ENCODE results near the gene ATG4D.
"Not testable (repeated sequence)": the region's sequence is repeated elsewhere in the genome, so short reads cannot be mapped to it uniquely, and the experiment has no call there.

The ATG4D gene

DNA sequence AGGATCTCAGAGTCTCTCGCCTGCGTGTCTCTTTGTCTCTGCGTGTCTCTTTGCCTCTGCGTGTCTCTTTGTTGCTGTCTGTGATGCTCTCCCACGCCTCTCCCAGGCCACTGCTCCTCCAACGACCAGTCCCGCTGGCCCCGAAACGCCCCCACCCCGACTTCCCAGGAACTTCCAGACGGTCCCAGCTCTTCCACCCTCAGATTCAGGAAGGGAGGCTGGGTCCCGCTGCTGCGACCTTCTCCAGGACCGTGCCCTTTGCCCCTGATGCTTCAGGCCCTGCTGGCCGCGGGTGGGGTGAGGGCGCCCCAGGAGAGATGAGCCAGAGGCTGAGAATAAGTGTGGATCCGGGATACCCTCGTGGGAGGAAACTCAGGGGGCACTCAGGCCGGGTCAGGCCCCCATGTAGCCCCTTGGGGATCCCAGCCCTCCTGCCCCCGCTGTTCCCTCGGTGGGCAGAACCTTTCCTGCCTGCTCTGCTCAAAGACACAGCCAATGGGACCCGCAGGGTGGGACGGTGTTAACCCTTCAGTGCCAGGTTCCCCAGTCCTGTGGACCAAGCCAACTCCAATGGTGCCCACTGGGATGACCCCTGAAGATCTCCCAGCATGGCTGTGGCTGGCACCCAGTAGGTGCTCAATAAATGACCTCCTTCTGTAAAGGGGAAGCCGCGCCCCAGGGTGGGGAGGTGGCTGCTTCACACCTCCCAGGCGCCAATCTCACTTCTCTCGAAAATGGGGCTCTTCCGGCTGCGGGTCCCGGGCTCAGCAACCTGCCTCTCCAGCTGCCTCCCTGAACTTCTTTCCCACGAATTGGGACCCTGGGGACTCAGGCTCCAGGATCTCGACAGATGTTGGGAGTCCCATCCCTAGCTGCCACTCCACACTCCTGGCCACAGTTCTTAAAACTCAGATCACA, 25.0 kb upstream of the ATG4D start:
- DNase-seq (ENCODE audit: low read depth in 4 of 4, low spot score in 1 of 4) = no peak

DNA sequence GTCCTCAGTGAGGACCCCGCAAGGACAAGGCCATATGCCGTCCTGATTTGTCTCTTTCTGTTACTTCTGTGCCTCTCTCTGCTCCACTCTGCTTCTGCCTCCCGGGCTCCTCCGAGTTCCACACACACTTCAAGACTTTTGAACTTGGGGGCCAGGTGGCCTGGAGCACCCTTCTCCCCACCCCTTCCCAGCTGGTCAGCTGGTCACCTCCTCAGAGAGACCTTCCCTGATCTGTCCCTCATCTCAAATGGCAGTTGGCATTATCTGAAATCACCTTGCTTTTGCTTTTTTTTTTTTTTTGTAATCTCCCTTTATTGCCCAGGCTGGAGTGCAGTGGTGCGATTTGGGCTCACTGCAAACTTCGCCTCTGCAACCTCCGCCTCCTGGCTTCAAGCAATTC, 24.3 kb upstream of the ATG4D start:
- no peak for DNase-seq (ENCODE audit: low read depth in 4 of 4, low spot score in 1 of 4)

DNA sequence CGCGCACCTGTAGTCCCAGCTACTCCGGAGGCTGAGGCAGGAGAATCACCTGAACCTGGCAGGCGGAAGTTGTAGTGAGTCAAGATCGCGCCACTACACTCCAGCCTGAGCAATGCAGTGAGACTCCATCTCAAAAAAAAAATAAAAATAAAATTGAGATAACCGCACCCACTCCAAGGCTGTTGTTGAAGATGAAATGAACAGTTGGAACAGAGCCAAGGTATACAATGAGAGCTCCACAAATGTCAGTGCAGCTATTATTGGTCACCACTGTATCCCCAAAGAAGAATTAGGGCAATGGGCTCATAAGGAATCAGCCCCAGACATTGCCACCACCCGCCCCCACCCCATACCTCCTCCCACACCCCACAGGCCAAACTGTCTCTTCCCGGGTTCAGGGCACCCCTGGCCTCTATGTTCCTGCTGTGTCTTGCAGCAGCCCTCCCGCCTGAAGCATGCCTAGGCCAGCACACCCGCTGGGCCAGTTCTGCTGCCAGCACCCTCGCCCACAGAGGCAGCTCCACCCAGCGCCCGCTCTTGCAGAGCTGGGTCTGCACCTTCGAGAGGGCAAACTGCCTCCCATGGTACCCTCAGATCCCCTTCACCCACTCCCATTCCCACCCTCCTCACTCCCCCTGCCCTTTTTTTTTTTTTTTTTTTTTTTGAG, 22.9 kb upstream of the ATG4D start:
- DNase-seq (ENCODE audit: low read depth in 4 of 4, low spot score in 1 of 4) = no peak

DNA sequence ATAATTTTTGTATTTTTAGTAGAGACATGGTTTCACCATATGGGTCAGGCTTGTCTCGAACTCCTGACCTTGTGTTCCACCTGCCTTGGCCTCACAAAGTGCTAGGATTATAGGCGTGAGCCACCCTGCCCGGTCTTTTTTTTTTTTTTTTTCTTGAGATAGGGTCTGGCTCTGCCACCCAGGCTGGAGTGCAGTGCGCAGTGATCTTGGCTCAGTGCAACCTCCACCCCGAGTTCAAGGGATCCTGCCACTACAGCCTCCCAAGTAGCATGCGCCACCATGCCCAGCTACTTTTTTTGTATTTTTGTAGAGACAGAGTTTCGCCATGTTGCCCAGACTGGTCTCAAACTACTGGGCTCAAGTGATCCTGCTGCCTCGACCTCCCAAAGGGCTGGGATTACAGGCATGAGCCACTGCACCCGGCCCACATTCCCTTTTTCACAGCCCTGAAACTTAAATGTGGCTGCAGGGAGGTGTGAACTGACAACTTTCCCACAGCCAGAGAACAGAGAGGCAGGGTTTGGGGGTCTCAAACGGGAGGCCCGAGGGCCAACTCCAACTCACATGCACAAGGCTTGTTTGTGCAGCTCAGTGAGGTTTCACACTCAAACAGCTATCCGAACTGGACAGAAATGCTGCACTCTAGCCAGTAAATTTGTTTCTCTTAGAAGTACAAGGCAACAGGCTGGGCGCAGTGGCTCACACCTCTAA, 22.1 kb upstream of the ATG4D start:
- no peak for DNase-seq (ENCODE audit: low read depth in 4 of 4, low spot score in 1 of 4)

DNA sequence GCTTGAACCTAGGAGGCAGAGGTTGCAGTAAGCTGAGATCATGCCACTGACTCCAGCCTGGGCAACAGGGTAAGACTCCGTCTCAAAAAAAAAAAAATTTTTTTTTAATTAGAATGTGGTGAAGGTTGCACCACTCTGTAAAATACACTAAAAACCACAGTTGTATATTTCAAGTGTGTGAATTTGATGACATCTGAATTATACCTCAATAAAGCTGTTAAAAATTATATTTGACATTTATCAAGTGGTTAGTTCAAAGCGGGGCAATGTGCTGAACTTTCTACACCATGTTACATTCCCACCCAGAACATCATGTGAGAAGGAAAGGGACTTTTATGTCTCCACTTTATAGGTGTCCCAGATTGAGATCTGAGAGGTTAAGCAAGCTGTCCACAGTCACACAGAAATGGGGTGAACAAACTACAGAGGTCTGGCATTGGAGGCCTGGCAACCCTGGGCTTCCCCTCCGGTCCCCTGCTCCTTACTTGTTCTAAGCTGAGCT, 20.5 kb upstream of the ATG4D start:
- DNase-seq (ENCODE audit: low read depth in 4 of 4, low spot score in 1 of 4) = no peak

DNA sequence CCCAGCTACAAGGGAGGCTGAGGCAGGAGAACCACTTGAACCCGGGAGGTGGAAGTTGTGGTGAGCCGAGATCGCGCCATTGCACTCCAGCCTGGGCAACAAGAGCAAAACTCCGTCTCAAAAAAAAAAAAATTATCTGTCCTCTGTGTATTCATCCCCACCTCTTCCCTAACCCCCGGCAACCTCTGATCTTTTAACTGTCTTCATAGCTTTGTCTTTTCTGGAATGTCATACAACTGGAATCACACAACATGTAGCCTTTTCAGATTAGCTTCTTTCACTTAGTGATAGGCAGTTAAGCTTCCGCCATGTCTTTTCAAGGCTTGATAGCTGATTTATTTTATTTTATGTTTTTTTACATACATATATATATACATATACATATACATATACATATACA, 18.1 kb upstream of the ATG4D start:
- DNase-seq (ENCODE audit: low read depth in 4 of 4, low spot score in 1 of 4) = no peak

DNA sequence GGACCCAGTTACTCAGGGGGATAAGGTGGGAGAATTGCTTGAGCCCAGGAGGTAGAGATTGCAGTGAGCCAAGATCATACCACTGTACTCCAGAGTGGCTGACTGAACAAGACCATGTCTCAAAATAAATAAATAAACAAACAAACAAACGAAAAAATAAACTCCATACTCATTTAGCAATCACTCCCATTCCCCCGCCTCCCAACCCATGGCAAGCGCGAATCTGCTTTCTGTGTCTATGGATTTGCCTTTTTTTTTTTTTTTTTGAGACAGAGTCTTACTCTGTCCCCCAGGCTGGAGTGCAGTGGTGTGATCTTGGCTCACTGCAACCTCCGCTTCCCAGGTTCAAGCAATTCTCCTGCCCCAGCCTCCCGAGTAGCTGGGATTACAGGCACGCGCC, 16.8 kb upstream of the ATG4D start:
- DNase-seq (ENCODE audit: low read depth in 4 of 4, low spot score in 1 of 4) = not testable (repeated sequence)

DNA sequence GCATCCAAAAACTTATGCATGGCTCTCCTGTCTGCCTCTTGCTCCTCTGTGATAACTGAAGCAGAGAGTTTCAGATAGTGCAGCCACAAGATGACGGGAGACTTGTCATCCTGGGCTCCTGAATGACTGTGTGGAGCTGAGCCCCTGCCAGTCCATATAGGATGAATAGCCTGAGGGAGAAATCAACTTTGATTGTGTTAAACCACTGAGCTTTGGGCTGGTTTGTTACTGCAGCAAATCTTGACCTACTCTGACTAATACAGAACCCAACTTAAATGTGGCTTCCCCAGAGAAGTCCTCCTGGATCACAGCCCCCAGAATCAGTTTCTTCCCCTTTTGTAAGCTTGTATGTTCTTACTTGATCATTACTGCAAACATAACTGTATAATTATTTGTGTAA, 11.2 kb upstream of the ATG4D start:
- DNase-seq (ENCODE audit: low read depth in 4 of 4, low spot score in 1 of 4) = no peak

DNA sequence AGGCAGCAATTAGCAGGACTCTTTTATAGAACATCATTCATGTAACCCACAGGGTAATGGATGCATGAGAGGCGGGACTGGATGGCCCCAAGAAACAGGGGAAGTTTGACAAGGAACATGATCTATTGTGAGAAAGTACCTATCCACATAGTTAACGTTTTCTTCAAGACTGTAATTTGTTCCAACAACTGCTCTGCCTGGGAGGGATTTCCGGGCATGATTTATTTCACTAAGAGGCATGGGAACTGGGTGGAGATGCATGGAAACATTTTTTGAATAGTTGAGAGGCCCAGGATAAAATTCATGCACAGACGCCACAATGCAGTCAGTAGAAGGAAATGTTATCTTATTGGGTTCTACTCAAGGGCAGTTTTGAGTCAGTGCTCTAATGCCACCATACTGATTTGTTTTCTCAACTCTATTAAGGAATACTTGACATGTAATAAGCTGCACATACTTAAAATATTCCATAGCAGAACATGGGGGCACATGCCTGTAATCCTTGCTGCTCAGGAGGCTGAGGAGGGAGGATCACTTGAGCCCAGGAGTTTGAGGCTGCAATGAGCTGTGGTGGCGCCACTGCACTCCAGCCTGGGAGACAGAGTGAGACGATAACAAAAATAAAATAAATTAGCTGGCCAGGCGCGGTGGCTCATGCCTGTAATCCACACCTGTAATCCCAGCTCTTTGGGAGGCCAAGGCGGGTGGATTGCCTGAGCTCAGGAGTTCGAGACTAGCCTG, 9.9 kb upstream of the ATG4D start:
- DNase-seq (ENCODE audit: low read depth in 4 of 4, low spot score in 1 of 4) = no peak

DNA sequence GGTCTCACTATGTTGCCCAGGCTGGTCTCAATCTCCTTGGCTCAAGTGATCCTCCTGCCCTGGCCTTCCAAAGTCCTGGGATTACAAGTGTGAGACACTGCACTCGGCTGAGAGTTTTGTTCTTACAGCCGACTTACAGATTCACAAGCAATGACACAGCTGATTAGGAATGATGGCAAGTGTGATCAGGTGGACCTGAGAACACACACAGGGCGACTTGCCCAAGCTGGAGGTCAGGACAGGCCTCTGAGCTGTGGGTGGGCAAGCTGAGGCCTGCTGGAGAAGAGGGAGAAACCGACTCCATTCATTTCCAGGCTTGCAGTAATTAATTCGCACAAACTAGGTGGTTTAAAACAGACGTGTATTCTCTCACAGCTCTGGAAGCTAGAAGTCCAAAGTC, 8.1 kb upstream of the ATG4D start:
- no peak for DNase-seq (ENCODE audit: low read depth in 4 of 4, low spot score in 1 of 4)

DNA sequence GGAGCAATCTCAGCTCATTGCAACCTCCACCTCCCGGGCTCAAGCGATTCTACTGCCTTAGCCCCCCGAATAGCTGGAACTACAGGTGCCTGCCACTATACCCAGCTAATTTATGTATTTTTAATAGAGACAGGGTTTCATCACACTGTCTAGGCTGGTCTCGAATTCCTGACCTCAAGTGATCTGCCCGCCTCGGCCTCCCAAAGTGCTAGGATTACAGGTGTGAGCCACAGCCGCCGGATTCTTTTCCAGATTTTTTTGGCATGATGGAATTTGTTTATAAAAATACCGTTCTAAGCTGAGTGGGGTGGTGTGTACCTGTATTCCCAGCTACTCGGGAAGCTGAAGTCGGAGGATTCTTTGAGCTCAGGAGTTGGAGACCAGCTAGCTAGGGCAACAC, 6.0 kb upstream of the ATG4D start:
- DNase-seq (ENCODE audit: low read depth in 4 of 4, low spot score in 1 of 4) = no peak

DNA sequence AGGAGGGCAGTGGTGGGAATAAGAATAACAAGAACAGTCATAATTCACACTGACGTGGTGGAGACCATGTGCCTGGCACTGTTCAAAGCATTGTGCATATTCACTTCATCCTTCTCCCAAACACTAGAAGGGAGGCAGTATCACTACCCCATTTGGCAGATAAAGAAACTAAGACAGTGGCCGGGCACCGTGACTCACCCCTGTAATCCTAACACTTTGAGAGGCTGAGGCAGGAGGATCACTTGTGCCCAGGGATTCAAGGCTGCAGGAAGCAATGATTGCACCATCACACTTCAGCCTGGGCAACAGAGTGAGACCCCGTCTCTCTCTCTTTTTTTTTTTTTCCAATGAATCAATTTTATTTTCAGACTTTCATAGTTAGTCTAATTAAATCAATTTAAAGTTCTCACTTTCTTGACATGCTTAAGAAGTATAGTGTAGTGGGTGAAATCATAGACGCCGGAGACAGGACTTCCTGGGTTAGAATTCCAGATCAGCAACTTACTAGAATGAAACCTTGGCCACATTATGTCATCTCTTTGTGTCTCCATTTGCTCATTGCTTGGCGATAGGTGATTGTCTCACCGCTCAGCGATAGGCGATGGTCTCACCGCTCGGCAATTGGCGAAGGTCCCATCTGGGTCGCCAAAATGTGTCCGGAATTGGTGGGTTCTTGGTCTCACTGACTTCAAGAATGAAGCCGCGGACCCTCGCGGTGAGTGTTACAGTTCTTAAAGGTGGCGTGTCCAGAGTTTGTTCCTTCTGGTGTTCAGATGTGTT, 5.3 kb upstream of the ATG4D start:
- DNase-seq (ENCODE audit: low read depth in 4 of 4, low spot score in 1 of 4) = no peak

DNA sequence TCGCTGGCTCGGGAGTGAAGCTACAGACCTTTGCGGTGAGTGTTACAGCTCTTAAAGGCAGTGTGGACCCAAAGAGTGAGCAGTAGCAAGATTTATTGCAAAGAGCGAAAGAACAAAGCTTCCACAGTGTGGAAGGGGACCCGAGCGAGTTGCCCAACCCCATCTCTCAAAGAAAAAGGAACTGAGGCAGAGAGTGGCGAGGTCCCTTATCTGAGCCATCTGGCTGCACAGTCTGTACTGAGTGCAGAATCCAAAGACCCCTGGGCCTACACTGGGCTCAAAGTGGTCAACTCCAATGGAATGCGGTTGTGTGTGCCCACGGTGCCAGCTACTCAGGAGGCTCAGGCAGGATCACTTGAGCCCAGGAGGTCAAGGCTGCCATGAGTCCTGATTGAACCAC, 4.7 kb upstream of the ATG4D start:
- DNase-seq (ENCODE audit: low read depth in 4 of 4, low spot score in 1 of 4) = not testable (repeated sequence)

DNA sequence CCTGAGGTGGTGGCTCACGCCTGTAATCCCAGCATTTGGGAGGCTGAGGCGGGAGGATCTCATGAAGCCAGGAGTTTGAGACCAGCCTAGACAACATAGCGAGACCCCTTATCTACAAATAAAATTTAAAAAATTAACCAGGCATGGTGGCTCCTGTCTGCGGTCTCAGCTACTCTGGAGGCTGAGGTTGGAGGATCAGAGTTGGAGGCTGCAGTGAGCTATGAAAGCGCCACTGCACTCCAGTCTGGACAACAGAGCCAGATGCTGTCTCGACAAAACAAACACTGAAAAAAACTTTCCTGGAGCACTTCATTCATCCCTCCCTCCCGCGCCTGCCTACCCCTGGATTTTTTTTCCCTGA, 665 bp upstream of the ATG4D start:
- DNase-seq (ENCODE audit: low read depth in 4 of 4, low spot score in 1 of 4) = no peak

DNA sequence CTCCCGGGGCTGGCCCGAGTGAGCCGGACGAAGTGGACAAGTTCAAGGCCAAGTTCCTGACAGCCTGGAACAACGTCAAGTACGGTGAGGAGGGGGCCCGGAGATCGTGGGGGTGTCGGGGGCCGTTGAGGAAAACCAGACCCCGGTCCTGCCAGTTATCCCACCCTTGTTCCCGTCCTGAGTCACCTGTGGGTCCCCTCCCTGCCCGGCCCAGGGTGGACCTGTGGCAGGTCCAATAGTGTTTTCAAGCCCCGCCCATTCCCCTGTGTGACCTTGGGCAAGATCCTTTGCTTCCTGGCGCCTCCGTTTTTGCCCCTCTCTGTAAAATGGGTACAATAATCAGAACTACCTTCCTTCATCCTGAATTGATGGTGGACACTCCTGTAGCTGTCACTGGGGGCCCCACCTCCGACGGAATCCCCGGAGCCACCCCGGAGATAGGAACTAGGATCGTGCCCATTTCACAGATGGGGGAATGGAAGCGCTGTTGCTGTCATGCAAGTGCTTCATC, 593 bp downstream of the ATG4D start:
- DNase-seq (ENCODE audit: low read depth in 4 of 4, low spot score in 1 of 4) = no peak

DNA sequence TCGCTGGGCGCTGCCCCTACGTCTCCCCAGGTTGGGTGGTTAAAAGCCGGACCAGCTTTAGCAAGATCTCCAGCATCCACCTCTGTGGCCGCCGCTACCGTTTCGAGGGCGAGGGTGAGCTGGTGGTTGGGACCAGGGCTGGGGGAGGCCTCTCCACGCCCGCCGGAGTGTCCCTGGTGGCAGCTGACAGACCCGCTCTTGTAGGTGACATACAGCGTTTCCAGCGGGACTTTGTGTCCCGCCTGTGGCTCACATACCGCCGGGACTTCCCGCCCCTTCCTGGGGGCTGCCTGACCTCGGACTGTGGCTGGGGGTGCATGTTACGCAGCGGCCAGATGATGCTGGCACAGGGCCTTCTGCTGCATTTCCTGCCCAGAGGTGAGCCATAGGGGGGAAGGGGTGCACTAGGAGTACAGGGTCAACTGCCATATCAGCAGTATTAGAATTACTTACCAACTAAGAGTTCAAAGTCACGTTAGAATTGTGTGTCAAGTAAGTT, 1.1 kb downstream of the ATG4D start:
- no peak for DNase-seq (ENCODE audit: low read depth in 4 of 4, low spot score in 1 of 4)

DNA sequence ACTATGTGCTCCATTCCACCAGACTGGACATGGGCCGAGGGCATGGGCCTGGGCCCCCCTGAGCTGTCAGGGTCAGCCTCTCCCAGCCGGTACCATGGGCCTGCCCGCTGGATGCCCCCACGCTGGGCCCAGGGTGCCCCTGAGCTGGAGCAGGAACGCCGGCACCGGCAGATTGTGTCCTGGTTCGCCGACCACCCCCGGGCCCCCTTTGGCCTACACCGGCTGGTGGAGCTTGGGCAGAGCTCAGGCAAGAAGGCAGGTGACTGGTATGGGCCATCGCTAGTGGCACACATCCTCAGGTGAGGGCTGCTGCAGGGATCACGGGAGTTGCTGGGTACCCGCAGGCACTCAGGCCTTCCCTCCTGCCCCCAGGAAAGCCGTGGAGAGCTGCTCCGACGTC, 3.1 kb downstream of the ATG4D start:
- no peak for DNase-seq (ENCODE audit: low read depth in 4 of 4, low spot score in 1 of 4)

DNA sequence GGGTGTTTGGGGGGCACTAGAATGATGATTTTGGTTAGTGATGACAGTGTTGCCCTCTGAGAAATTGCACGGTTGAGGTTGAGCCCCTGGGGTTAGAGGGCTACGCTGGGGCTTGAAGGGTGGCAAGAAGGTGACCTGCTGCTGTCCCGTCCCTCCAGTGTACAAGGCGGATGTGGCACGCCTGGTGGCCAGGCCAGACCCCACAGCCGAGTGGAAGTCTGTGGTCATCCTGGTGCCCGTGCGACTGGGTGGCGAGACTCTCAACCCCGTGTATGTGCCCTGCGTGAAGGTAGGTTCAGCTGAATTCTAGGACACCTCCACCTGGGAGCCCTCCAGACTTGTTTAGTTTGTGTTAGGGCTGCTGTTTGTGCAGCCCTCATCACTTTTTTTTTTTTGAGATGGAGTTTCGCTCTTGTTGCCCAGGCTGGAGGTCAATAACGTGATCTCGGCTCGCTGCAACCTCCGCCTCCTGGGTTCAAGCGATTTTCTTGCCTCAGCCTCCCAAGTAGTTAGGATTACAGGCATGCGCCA, 5.1 kb downstream of the ATG4D start:
- no peak for DNase-seq (ENCODE audit: low read depth in 4 of 4, low spot score in 1 of 4)

DNA sequence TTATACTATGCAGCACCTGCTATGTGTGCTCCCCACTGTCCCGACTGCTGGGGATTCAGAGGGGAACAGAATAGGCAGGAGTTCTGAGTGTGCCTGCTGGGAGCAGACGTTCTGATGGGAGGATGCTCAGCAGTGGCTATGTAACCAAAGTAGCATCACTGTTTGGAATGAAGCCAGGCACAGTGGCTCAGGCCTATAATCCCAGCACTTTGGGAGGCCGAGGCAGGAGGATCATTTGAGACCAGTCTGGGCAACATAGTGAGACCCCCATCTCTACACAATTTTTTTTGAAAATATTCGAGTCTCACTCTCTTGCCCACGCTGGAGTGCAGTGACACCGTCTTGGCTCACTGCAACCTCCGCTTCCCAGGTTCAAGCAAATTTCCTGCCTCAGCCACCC, 6.0 kb downstream of the ATG4D start:
- DNase-seq (ENCODE audit: low read depth in 4 of 4, low spot score in 1 of 4) = no peak

DNA sequence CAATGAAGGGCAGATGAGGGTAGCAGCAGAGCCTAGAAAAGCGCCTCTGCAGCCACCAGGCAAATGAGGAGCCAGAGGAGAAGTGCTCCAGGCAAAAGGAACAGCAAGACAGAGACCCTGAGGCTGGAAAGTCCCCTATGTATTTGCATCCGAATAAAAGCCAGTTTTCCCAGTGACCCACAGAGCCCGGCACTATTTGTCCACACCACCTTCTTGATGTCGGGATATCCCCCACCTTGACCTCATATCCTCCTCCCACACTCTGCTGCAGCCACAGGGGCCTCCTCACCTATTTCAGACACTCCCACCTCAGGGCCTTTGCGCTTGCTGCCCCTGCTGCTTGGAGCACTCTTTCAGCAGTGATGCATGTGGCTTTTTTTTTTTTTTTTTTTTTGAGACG, 6.6 kb downstream of the ATG4D start:
- DNase-seq (ENCODE audit: low read depth in 4 of 4, low spot score in 1 of 4) = no peak

Data from stimulated activated CD4-positive, alpha-beta T cell treated with anti-CD3 and anti-CD28 coated beads, Interleukin-1b, Interleukin-23, amount 100 ng/mL, for 24 hours (primary cell).